H1 (cell line): Measurements from ENCODE around the gene RSPO1. TPM values are rescaled to one million over a fixed set of nuclear protein-coding genes. Genes with fewer than 3 reads are reported as not detected.

Experiments
- CTCF ChIA-PET: fragments of 300-600 bp; sonication (Branson Sonifier 250); formaldehyde crosslinking; loops from one replicate; lab custom pipeline; 2021; ENCODE audit not compliant: partially characterized antibody; lab: Charles Lee
- POLR2A ChIA-PET: fragments of 300-600 bp; sonication (Branson Sonifier 250); formaldehyde crosslinking; loops from one replicate; lab custom pipeline; 2021; ENCODE audit warnings: inconsistent platforms; ENCODE audit not compliant: partially characterized antibody; lab: Charles Lee
- DNase-seq, 2 experiments: peaks; one replicate each; pipeline versions ENCODE4 v3.0.0 to v3.0.0-alpha.2; 2010 to 2022; ENCODE audit warnings: low spot score in 2 of 2, low read depth in 1 of 2, mixed read lengths in 1 of 2
- FAIRE-seq: peaks from 2 replicates; lab custom pipeline; 2011; peaks lifted over from hg19 to GRCh38; lab: Jason Lieb, UNC
- H2AFZ ChIP-seq: 2 replicates; pipeline ENCODE4 v1.8.1; 2012; ENCODE audit warnings: low read length, inconsistent platforms
- H2AK5ac ChIP-seq: 2 replicates; pipeline ENCODE4 v1.6.1; 2013; ENCODE audit warnings: low read depth, low read length
- H2BK120ac ChIP-seq: replicated peaks from 2 replicates; pipeline ENCODE3; 2013; ENCODE audit warnings: low read depth, low read length, inconsistent platforms
- H2BK12ac ChIP-seq: 2 replicates; pipeline ENCODE4 v1.6.1; 2013; ENCODE audit warnings: low read depth, low read length
- H2BK15ac ChIP-seq: 2 replicates; pipeline ENCODE4 v1.6.1; 2013; ENCODE audit warnings: low read length
- H2BK20ac ChIP-seq: 2 replicates; pipeline ENCODE4 v1.6.1; 2013; ENCODE audit warnings: low read length
- H2BK5ac ChIP-seq: 2 replicates; pipeline ENCODE4 v1.6.1; 2013; ENCODE audit warnings: low read depth, low read length
- H3K14ac ChIP-seq: 2 replicates; pipeline ENCODE4 v1.6.1; 2013; ENCODE audit warnings: inconsistent platforms; ENCODE audit not compliant: insufficient read length
- H3K18ac ChIP-seq: 2 replicates; pipeline ENCODE4 v1.6.1; 2013; ENCODE audit warnings: low read length; ENCODE audit errors: extremely low read depth
- H3K23ac ChIP-seq: 2 replicates; pipeline ENCODE4 v1.6.1; 2013; ENCODE audit warnings: inconsistent platforms; ENCODE audit not compliant: insufficient read length
- H3K23me2 ChIP-seq: 2 replicates; pipeline ENCODE4 v1.6.1; 2013; ENCODE audit warnings: low read depth, low read length
- H3K27ac ChIP-seq: 2 replicates; pipeline ENCODE4 v1.6.1; 2011; ENCODE audit warnings: low read depth, low read length, inconsistent platforms
- H3K27me3 ChIP-seq, 4 experiments: replicated peaks in 1 of 4; 1 replicate in 1 of 4; 2 replicates in 3 of 4; pipeline versions ENCODE4 v1.6.1 to v1.8.1; 2011 to 2013; ENCODE audit warnings: low read length in 3 of 4, mild to moderate bottlenecking in 3 of 4, inconsistent platforms in 2 of 4, mixed read lengths in 2 of 4, moderate library complexity in 1 of 4; ENCODE audit not compliant: control insufficient read depth in 3 of 4, insufficient read depth in 3 of 4; ENCODE audit errors: extremely low read depth in 1 of 4
- H3K36me3 ChIP-seq, 4 experiments: 2 replicates each; pipeline versions ENCODE4 v1.6.1 to v1.8.1; 2011 to 2013; ENCODE audit warnings: mild to moderate bottlenecking in 4 of 4, low read length in 3 of 4, moderate library complexity in 2 of 4, control low read depth in 1 of 4, inconsistent platforms in 1 of 4; ENCODE audit not compliant: insufficient read depth in 4 of 4, control insufficient read depth in 2 of 4
- H3K4ac ChIP-seq: replicated peaks from 2 replicates; pipeline ENCODE3; 2013; ENCODE audit warnings: low read length, low read depth, mixed read lengths, inconsistent platforms; ENCODE audit not compliant: insufficient read length
- H3K4me1 ChIP-seq, 4 experiments: replicated peaks in 1 of 4; 1 replicate in 1 of 4; 2 replicates in 3 of 4; pipeline versions ENCODE4 v1.6.1 to v1.8.1; 2011 to 2013; ENCODE audit warnings: low read length in 3 of 4, inconsistent platforms in 2 of 4, mixed read lengths in 1 of 4; ENCODE audit not compliant: insufficient read depth in 4 of 4, control insufficient read depth in 3 of 4
- H3K4me2 ChIP-seq, 2 experiments: 2 replicates each; pipeline versions ENCODE4 v1.6.1 to v1.8.1; 2011 to 2013; ENCODE audit warnings: low read depth in 2 of 2, low read length in 2 of 2, control low read depth in 1 of 2, inconsistent platforms in 1 of 2, mild to moderate bottlenecking in 1 of 2; ENCODE audit not compliant: insufficient read depth in 1 of 2
- H3K4me3 ChIP-seq, 4 experiments: fragments of 200-600, 300-600 bp in 1 of 4; sonication (generic), shearing (Covaris generic), sonication (Bioruptor Twin) in 1 of 4; 2 replicates each; pipeline versions ENCODE4 v1.5.1 to v1.8.1; 2011 to 2016; ENCODE audit warnings: low read length in 4 of 4, low read depth in 3 of 4, control low read depth in 2 of 4, inconsistent platforms in 2 of 4, mild to moderate bottlenecking in 2 of 4, mixed read lengths in 1 of 4, moderate library complexity in 1 of 4; ENCODE audit not compliant: insufficient read depth in 2 of 4; ENCODE audit errors: extremely low read depth in 1 of 4
- H3K56ac ChIP-seq: replicated peaks from 2 replicates; pipeline ENCODE3; 2013; ENCODE audit warnings: low read depth, mild to moderate bottlenecking, mixed read lengths, low read length, inconsistent platforms; ENCODE audit not compliant: insufficient read length
- H3K79me1 ChIP-seq: 2 replicates; pipeline ENCODE4 v1.6.1; 2013; ENCODE audit warnings: low read depth, low read length, control low read depth
- H3K79me2 ChIP-seq, 2 experiments: 2 replicates each; pipeline versions ENCODE4 v1.6.1 to v1.8.1; 2012 to 2013; ENCODE audit warnings: low read length in 2 of 2, mild to moderate bottlenecking in 2 of 2, inconsistent platforms in 1 of 2; ENCODE audit not compliant: insufficient read depth in 2 of 2, control insufficient read depth in 1 of 2
- H3K9ac ChIP-seq, 4 experiments: replicated peaks in 1 of 4; 1 replicate in 1 of 4; 2 replicates in 3 of 4; pipeline versions ENCODE4 v1.6.1 to v1.8.1; 2011 to 2013; ENCODE audit warnings: low read depth in 3 of 4, low read length in 3 of 4, control low read depth in 2 of 4, mild to moderate bottlenecking in 2 of 4, moderate library complexity in 2 of 4, inconsistent platforms in 1 of 4; ENCODE audit errors: extremely low read depth in 1 of 4
- H3K9me3 ChIP-seq, 2 experiments: 2 replicates each; pipeline versions ENCODE4 v1.6.1 to v1.8.1; 2012 to 2013; ENCODE audit warnings: mild to moderate bottlenecking in 2 of 2, moderate library complexity in 2 of 2, control low read depth in 1 of 2, inconsistent platforms in 1 of 2, low read depth in 1 of 2, low read length in 1 of 2, mixed read lengths in 1 of 2; ENCODE audit not compliant: insufficient read depth in 2 of 2
- H4K20me1 ChIP-seq, 2 experiments: replicated peaks in 1 of 2; 2 replicates each; pipeline versions ENCODE3 to v1.8.1; 2011 to 2013; ENCODE audit warnings: inconsistent platforms in 2 of 2, low read length in 2 of 2, mild to moderate bottlenecking in 1 of 2; ENCODE audit not compliant: insufficient read depth in 2 of 2, control insufficient read depth in 1 of 2
- H4K5ac ChIP-seq: 2 replicates; pipeline ENCODE4 v1.6.1; 2013; ENCODE audit warnings: low read length, low read depth, mixed read lengths, inconsistent platforms; ENCODE audit not compliant: insufficient read length
- H4K8ac ChIP-seq: 2 replicates; pipeline ENCODE4 v1.8.0; 2013; ENCODE audit warnings: mild to moderate bottlenecking, moderate library complexity, low read length, inconsistent platforms; ENCODE audit not compliant: insufficient read depth; ENCODE audit errors: extremely low read depth
- H4K91ac ChIP-seq: replicated peaks from 2 replicates; pipeline ENCODE3; 2013; ENCODE audit warnings: low read length, mixed read lengths, inconsistent platforms; ENCODE audit not compliant: insufficient read length
- BCL11A ChIP-seq, 2 experiments: IDR thresholded peaks; one replicate each; pipeline ENCODE4 v1.6.1; 2011; ENCODE audit warnings: low read depth in 2 of 2, low read length in 2 of 2, mild to moderate bottlenecking in 2 of 2
- GABPA ChIP-seq: IDR thresholded peaks from 2 replicates; pipeline ENCODE4 v1.6.1; 2011; ENCODE audit warnings: mild to moderate bottlenecking, low read length, moderate library complexity, borderline replicate concordance; ENCODE audit not compliant: insufficient read depth
- HDAC6 ChIP-seq: IDR thresholded peaks from one replicate; pipeline ENCODE4 v1.7.1; 2012; ENCODE audit warnings: low read depth, mild to moderate bottlenecking, inconsistent platforms, low read length, moderate library complexity
- JUN ChIP-seq: IDR thresholded peaks from 2 replicates; pipeline ENCODE4 v1.6.1; 2011; ENCODE audit warnings: low read depth, mild to moderate bottlenecking, improper control_type of control experiment, low read length
- KDM1A ChIP-seq: fragments of 200-600, 300-600 bp; sonication (generic); IDR thresholded peaks from 2 replicates; pipeline ENCODE4 v1.7.1; 2016; ENCODE audit warnings: mild to moderate bottlenecking, low read length, borderline replicate concordance
- KDM5A ChIP-seq: fragments of 200-600 bp; IDR thresholded peaks from 2 replicates; pipeline ENCODE4 v1.7.1; 2012; ENCODE audit warnings: mild to moderate bottlenecking, low read length, inconsistent platforms, mixed read lengths
- NANOG ChIP-seq: IDR thresholded peaks from 2 replicates; pipeline ENCODE4 v1.6.1; 2011; ENCODE audit warnings: low read length, low read depth, mild to moderate bottlenecking, inconsistent platforms; ENCODE audit not compliant: insufficient read depth, poor library complexity, severe bottlenecking
- RFX5 ChIP-seq: IDR thresholded peaks from 2 replicates; pipeline ENCODE4 v1.6.1; 2011; ENCODE audit warnings: low read depth, low read length, improper control_type of control experiment, borderline replicate concordance
- SIN3A ChIP-seq, 2 experiments: IDR thresholded peaks in 1 of 2; conservative IDR thresholded peaks in 1 of 2; 2 replicates each; pipeline ENCODE4 v1.6.1; 2011 to 2012; ENCODE audit warnings: low read length in 2 of 2, improper control_type of control experiment in 1 of 2, low read depth in 1 of 2, mild to moderate bottlenecking in 1 of 2
- SP2 ChIP-seq: IDR thresholded peaks from 2 replicates; pipeline ENCODE4 v1.6.1; 2012; ENCODE audit warnings: mild to moderate bottlenecking, low read length, inconsistent platforms
- TAF7 ChIP-seq: optimal IDR thresholded peaks from 2 replicates; pipeline ENCODE3; 2011; ENCODE audit warnings: low read depth, mild to moderate bottlenecking, inconsistent platforms, low read length, moderate library complexity, borderline replicate concordance
- ZNF274 ChIP-seq: IDR thresholded peaks from 2 replicates; pipeline ENCODE4 v1.7.0; 2012; ENCODE audit warnings: low read length, borderline replicate concordance; ENCODE audit errors: extremely low read depth
- WGBS, 2 experiments: shearing (Covaris generic) in 1 of 2; methylation state at CpG; one replicate each; pipeline versions ENCODE4 v1.1.6 to v1.1.7; 2013 to 2015; ENCODE audit warnings: low lambda C conversion rate in 2 of 2, mixed read lengths in 2 of 2, inconsistent platforms in 1 of 2, low coverage in 1 of 2, missing lambda C conversion rate in 1 of 2; ENCODE audit not compliant: insufficient replicate concordance in 2 of 2, insufficient coverage in 1 of 2, insufficient read length in 1 of 2; ENCODE audit errors: extremely low coverage in 1 of 2, missing lambda C conversion rate in 1 of 2; 5-methylcytosine and 5-hydroxymethylcytosine counted together
- polyA plus RNA-seq, 7 experiments: library from polyadenylated mRNA; depleted of rRNA in 3 of 7; stranded (reverse) in 5 of 7; unstranded in 2 of 7; fragments of >200 nt in 5 of 7; fragments of 200-250 nt in 2 of 7; gene quantifications; 1 replicate in 5 of 7; 2 replicates in 1 of 7; 4 replicates in 1 of 7; pipeline versions ENCODE4 v1.2.1 to v1.2.3, GENCODE V29; 2011 to 2013; ENCODE audit warnings: missing spikeins in 2 of 7, mixed read lengths in 2 of 7
- total RNA-seq: library from RNA; stranded (reverse); fragmentation: NEBNext Ultra II Directional; extraction: Animal tissue kit (Norgen Biotek cat#: 25700); gene quantifications from 2 replicates; pipeline ENCODE4 v1.2.1, GENCODE V29; 2021

Gene RSPO1
- total and polyA plus RNA-seq, 2 of the 8 experiments (the other 6 are each of a cell fraction or from before 2014, with no cell fraction given) = 0.39 TPM; not detected in 1

DNA sequence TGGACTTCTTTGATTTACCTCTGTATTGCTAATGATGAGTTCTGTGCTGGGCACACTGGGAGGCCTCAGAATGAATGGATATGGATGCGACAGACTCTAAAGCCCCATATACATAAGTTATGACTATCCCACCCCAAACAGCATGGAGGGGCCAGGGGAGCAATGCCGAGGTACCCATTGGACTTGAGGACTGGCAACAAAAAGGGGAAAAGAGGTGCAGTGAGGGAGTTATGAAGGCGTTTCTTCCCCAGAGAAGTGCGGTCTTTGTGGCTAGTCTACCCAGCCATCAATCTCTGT, 42.4 kb upstream of the RSPO1 start:
- ChIA-PET POLR2A (interaction anchor here (1.1 to 1.3 kb wide), 2 partner anchors 10 to 12 kb away, joined by 3 to 4 read pairs; no protein-coding TSS in a partner anchor), CTCF (interaction anchor here (1.4 to 20.8 kb wide), 4 partner anchors 11 to 115 kb away, joined by 3 to 400 read pairs (median 11); no protein-coding TSS in a partner anchor)
- no peaks in the 10 kb centered on the region for H3K27me3 ChIP-seq
- no peak overlapping the region for H3K4ac ChIP-seq
- H4K5ac ChIP-seq = no peak overlapping the region
- no peaks in the 10 kb centered on the region for H4K20me1 ChIP-seq
- H3K18ac ChIP-seq = no peak overlapping the region
- H3K36me3 ChIP-seq = peaks cover 0 to 8% (median 2%) of the 10 kb centered on the region in 4 experiments; a peak in 2 of 8 replicates
- H3K4me3 ChIP-seq = no peak overlapping the region
- no peak overlapping the region for H2AK5ac ChIP-seq
- H4K8ac ChIP-seq = no peak overlapping the region
- FAIRE-seq (no peak), DNase-seq (no peak)
- H3K14ac ChIP-seq = no peak overlapping the region
- H2BK20ac ChIP-seq = no peak overlapping the region
- no peak overlapping the region for H3K27ac ChIP-seq
- no peak overlapping the region for H2BK12ac ChIP-seq
- peaks cover 0 to 5% (median 2%) of the 10 kb centered on the region in 4 experiments; a peak in 4 of 7 replicates for H3K4me1 ChIP-seq
- WGBS, 2 experiments = 75% methylated on average over 4 of the region's 4 CpGs; no CpG with 5 or more reads in 1 of the 2 experiments
- peak overlapping the region in 1 of 2 experiments; percentile 7; a peak in 1 of 4 replicates for H3K4me2 ChIP-seq
- H2BK120ac ChIP-seq = no peak overlapping the region
- no peak overlapping the region for H2BK15ac ChIP-seq
- no peaks in the 10 kb centered on the region for H3K9me3 ChIP-seq
- H2AFZ ChIP-seq = 0 out of 2 replicates have a peak overlapping the region, but pooled peaks have one; percentile 38
- no peaks in the 10 kb centered on the region for H3K79me2 ChIP-seq
- no peak overlapping the region for H4K91ac ChIP-seq
- no peak overlapping the region for H3K9ac ChIP-seq
- no peak overlapping the region for H3K23ac ChIP-seq
- H2BK5ac ChIP-seq = no peak overlapping the region
- no peaks in the 10 kb centered on the region for H3K79me1 ChIP-seq
- H3K23me2 ChIP-seq = no peaks in the 10 kb centered on the region
- TF ChIP-seq KDM5A (no peak), SIN3A (conservative IDR thresholded peaks at IDR 0.05 in 1 of 2, IDR thresholded peaks at IDR 0.05 in 1 of 2; ENCODE audit: low read depth in 1 of 2, low read length in 2 of 2) (no peak), TAF7 (no peak), GABPA (no peak), JUN (no peak), SP2 (no peak), ZNF274 (no peak), NANOG (no peak), KDM1A (no peak), HDAC6 (no peak), RFX5 (no peak), BCL11A (IDR thresholded peaks at IDR 0.05; ENCODE audit: low read depth in 2 of 2, low read length in 2 of 2) (no peak)
- no peak overlapping the region for H3K56ac ChIP-seq
